ENCODE results near the gene NFASC.

DNA sequence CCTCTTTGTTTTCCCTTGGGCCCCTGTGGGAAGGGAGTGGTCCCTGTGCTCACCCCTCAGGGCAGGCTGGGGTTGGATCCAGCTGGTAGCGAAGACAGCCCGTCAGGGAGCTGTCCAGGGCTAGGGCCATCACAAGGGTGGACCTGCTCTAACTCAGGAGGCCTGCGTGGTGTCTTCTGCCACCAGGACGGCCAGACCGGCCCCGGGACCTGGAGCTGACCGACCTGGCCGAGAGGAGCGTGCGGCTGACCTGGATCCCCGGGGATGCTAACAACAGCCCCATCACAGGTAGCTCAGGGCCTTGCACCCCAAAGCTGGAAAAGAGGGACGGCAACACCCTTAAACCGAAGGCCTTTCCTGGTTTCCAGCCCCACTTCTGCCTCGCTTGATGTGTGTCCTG lies 108.1 kb downstream of the NFASC start:
- TF ChIP-seq, protein P1, sequence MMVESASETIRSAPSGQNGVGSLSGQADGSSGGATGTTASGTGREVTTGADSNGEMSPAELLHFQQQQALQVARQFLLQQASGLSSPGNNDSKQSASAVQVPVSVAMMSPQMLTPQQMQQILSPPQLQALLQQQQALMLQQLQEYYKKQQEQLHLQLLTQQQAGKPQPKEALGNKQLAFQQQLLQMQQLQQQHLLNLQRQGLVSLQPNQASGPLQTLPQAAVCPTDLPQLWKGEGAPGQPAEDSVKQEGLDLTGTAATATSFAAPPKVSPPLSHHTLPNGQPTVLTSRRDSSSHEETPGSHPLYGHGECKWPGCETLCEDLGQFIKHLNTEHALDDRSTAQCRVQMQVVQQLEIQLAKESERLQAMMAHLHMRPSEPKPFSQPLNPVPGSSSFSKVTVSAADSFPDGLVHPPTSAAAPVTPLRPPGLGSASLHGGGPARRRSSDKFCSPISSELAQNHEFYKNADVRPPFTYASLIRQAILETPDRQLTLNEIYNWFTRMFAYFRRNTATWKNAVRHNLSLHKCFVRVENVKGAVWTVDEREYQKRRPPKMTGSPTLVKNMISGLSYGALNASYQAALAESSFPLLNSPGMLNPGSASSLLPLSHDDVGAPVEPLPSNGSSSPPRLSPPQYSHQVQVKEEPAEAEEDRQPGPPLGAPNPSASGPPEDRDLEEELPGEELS (CRISPR knock-in tag; IDR thresholded peaks at IDR 0.05): no peak
- TF ChIP-seq CBFB (CRISPR knock-in tag; IDR thresholded peaks at IDR 0.05; ENCODE audit: low read depth) (no peak), TP53 (CRISPR knock-in tag; IDR thresholded peaks at IDR 0.05) (no peak), JUN (CRISPR knock-in tag; IDR thresholded peaks at IDR 0.05) (no peak), NR2C2 (CRISPR knock-in tag; IDR thresholded peaks at IDR 0.05) (no peak), MYBL2 (CRISPR knock-in tag; IDR thresholded peaks at IDR 0.05) (no peak), ATF1 (CRISPR knock-in tag; IDR thresholded peaks at IDR 0.05) (no peak), FOXK1 (CRISPR knock-in tag; IDR thresholded peaks at IDR 0.05) (no peak), TCF7 (CRISPR knock-in tag; IDR thresholded peaks at IDR 0.05; ENCODE audit: low read depth) (no peak)
- TF ChIP-seq, protein P2, sequence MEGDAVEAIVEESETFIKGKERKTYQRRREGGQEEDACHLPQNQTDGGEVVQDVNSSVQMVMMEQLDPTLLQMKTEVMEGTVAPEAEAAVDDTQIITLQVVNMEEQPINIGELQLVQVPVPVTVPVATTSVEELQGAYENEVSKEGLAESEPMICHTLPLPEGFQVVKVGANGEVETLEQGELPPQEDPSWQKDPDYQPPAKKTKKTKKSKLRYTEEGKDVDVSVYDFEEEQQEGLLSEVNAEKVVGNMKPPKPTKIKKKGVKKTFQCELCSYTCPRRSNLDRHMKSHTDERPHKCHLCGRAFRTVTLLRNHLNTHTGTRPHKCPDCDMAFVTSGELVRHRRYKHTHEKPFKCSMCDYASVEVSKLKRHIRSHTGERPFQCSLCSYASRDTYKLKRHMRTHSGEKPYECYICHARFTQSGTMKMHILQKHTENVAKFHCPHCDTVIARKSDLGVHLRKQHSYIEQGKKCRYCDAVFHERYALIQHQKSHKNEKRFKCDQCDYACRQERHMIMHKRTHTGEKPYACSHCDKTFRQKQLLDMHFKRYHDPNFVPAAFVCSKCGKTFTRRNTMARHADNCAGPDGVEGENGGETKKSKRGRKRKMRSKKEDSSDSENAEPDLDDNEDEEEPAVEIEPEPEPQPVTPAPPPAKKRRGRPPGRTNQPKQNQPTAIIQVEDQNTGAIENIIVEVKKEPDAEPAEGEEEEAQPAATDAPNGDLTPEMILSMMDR (IDR thresholded peaks at IDR 0.05): no peak
- TF ChIP-seq, protein P3, sequence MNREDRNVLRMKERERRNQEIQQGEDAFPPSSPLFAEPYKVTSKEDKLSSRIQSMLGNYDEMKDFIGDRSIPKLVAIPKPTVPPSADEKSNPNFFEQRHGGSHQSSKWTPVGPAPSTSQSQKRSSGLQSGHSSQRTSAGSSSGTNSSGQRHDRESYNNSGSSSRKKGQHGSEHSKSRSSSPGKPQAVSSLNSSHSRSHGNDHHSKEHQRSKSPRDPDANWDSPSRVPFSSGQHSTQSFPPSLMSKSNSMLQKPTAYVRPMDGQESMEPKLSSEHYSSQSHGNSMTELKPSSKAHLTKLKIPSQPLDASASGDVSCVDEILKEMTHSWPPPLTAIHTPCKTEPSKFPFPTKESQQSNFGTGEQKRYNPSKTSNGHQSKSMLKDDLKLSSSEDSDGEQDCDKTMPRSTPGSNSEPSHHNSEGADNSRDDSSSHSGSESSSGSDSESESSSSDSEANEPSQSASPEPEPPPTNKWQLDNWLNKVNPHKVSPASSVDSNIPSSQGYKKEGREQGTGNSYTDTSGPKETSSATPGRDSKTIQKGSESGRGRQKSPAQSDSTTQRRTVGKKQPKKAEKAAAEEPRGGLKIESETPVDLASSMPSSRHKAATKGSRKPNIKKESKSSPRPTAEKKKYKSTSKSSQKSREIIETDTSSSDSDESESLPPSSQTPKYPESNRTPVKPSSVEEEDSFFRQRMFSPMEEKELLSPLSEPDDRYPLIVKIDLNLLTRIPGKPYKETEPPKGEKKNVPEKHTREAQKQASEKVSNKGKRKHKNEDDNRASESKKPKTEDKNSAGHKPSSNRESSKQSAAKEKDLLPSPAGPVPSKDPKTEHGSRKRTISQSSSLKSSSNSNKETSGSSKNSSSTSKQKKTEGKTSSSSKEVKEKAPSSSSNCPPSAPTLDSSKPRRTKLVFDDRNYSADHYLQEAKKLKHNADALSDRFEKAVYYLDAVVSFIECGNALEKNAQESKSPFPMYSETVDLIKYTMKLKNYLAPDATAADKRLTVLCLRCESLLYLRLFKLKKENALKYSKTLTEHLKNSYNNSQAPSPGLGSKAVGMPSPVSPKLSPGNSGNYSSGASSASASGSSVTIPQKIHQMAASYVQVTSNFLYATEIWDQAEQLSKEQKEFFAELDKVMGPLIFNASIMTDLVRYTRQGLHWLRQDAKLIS (CRISPR knock-in tag; IDR thresholded peaks at IDR 0.05; ENCODE audit: borderline replicate concordance): no peak
- TF ChIP-seq, protein P4, sequence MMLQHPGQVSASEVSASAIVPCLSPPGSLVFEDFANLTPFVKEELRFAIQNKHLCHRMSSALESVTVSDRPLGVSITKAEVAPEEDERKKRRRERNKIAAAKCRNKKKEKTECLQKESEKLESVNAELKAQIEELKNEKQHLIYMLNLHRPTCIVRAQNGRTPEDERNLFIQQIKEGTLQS (CRISPR knock-in tag; conservative IDR thresholded peaks at IDR 0.05): no peak
- TF ChIP-seq, protein P5, sequence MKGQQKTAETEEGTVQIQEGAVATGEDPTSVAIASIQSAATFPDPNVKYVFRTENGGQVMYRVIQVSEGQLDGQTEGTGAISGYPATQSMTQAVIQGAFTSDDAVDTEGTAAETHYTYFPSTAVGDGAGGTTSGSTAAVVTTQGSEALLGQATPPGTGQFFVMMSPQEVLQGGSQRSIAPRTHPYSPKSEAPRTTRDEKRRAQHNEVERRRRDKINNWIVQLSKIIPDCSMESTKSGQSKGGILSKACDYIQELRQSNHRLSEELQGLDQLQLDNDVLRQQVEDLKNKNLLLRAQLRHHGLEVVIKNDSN (CRISPR knock-in tag; IDR thresholded peaks at IDR 0.05): no peak
- TF ChIP-seq, protein P6, sequence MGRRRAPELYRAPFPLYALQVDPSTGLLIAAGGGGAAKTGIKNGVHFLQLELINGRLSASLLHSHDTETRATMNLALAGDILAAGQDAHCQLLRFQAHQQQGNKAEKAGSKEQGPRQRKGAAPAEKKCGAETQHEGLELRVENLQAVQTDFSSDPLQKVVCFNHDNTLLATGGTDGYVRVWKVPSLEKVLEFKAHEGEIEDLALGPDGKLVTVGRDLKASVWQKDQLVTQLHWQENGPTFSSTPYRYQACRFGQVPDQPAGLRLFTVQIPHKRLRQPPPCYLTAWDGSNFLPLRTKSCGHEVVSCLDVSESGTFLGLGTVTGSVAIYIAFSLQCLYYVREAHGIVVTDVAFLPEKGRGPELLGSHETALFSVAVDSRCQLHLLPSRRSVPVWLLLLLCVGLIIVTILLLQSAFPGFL (CRISPR knock-in tag; IDR thresholded peaks at IDR 0.05; ENCODE audit: borderline replicate concordance): no peak

All from WTC11 (cell line).